IMR-90 (cell line): Measurements from ENCODE around the gene PTH1R. TPM values are rescaled to one million over a fixed set of nuclear protein-coding genes. Genes with fewer than 3 reads are reported as not detected.

ENCODE experiments used
- ATAC-seq: fragments of 200-7000 bp; cut with Tn5 transposase; 2 replicates; pipeline ENCODE4 v1.9.1; 2020; ENCODE audit warnings: low read depth, mild to moderate bottlenecking, moderate library complexity
- BruUV-seq: library from RNA; stranded (reverse); fragments of 400-500 nt; replicated peaks from 2 replicates; lab custom pipeline; 2021; lab: Mats Ljungman, UMichigan
- CTCF ChIA-PET: fragments of 300-600 bp; formaldehyde crosslinking; extraction: SDS; loops from one replicate; lab custom pipeline; 2021; ENCODE audit warnings: antibody characterized with exemption; lab: Yijun Ruan, JAX
- POLR2A ChIA-PET: fragments of 300-600 bp; sonication (Branson Sonifier 250); formaldehyde crosslinking; loops from one replicate; lab custom pipeline; 2022; ENCODE audit warnings: antibody characterized with exemption; ENCODE audit not compliant: unreplicated experiment; lab: Charles Lee
- DNase-seq: peaks from one replicate; pipeline ENCODE4 v3.0.0; 2013
- H2AFZ ChIP-seq: replicated peaks from 2 replicates; pipeline ENCODE3; 2013; ENCODE audit warnings: low read length, mild to moderate bottlenecking; ENCODE audit not compliant: poor library complexity
- H2AK5ac ChIP-seq: 2 replicates; pipeline ENCODE4 v1.6.1; 2013; ENCODE audit warnings: low read depth, low read length, inconsistent platforms
- H2AK9ac ChIP-seq: replicated peaks from 2 replicates; pipeline ENCODE3; 2013; ENCODE audit warnings: mild to moderate bottlenecking, low read depth, low read length, moderate library complexity; ENCODE audit not compliant: poor library complexity
- H2BK120ac ChIP-seq: 2 replicates; pipeline ENCODE4 v1.6.1; 2013; ENCODE audit warnings: low read depth, low read length, inconsistent platforms
- H2BK15ac ChIP-seq: 3 replicates; pipeline ENCODE4 v1.6.1; 2013; ENCODE audit warnings: low read depth, low read length, inconsistent platforms
- H2BK20ac ChIP-seq: 2 replicates; pipeline ENCODE4 v1.6.1; 2013; ENCODE audit warnings: low read depth, mild to moderate bottlenecking, inconsistent platforms, low read length, moderate library complexity
- H2BK5ac ChIP-seq: 2 replicates; pipeline ENCODE4 v1.6.1; 2013; ENCODE audit warnings: mild to moderate bottlenecking, low read depth, low read length, inconsistent platforms; ENCODE audit not compliant: poor library complexity, severe bottlenecking
- H3K14ac ChIP-seq: replicated peaks from 2 replicates; pipeline ENCODE4 v1.6.1; 2013; ENCODE audit warnings: low read depth, low read length, inconsistent platforms
- H3K18ac ChIP-seq: 2 replicates; pipeline ENCODE4 v1.6.1; 2013; ENCODE audit warnings: low read depth, low read length, control low read depth
- H3K23ac ChIP-seq: 2 replicates; pipeline ENCODE4 v1.6.1; 2013; ENCODE audit warnings: low read depth, low read length, inconsistent platforms
- H3K27ac ChIP-seq: 2 replicates; pipeline ENCODE4 v1.5.1; 2013; ENCODE audit warnings: mild to moderate bottlenecking, control low read depth, low read length; ENCODE audit not compliant: insufficient read depth
- H3K27me3 ChIP-seq: 2 replicates; pipeline ENCODE4 v1.6.1; 2013; ENCODE audit warnings: low read length; ENCODE audit not compliant: control insufficient read depth, insufficient read depth
- H3K36me3 ChIP-seq: 2 replicates; pipeline ENCODE4 v1.6.1; 2013; ENCODE audit warnings: low read length, mixed read lengths; ENCODE audit not compliant: control insufficient read depth, insufficient read depth
- H3K4ac ChIP-seq: 2 replicates; pipeline ENCODE4 v1.6.1; 2013; ENCODE audit warnings: low read depth, low read length, inconsistent platforms
- H3K4me1 ChIP-seq: 2 replicates; pipeline ENCODE4 v1.6.1; 2013; ENCODE audit warnings: low read length, mixed read lengths; ENCODE audit not compliant: control insufficient read depth, insufficient read depth
- H3K4me2 ChIP-seq: 2 replicates; pipeline ENCODE4 v1.6.1; 2013; ENCODE audit warnings: low read depth, mild to moderate bottlenecking, control low read depth, low read length, moderate library complexity
- H3K4me3 ChIP-seq: 2 replicates; pipeline ENCODE4 v1.5.1; 2013; ENCODE audit warnings: low read depth, mild to moderate bottlenecking, control low read depth, low read length, moderate library complexity; ENCODE audit not compliant: insufficient read depth
- H3K56ac ChIP-seq: 2 replicates; pipeline ENCODE4 v1.6.1; 2013; ENCODE audit warnings: low read length, inconsistent platforms; ENCODE audit not compliant: insufficient read depth; ENCODE audit errors: extremely low read depth
- H3K79me1 ChIP-seq, 2 experiments: 2 replicates each; pipeline ENCODE4 v1.6.1; 2013; ENCODE audit warnings: low read length in 2 of 2, inconsistent platforms in 1 of 2, low read depth in 1 of 2
- H3K9ac ChIP-seq: 2 replicates; pipeline ENCODE4 v1.6.1; 2013; ENCODE audit warnings: low read depth, low read length, control low read depth
- H3K9me1 ChIP-seq: 2 replicates; pipeline ENCODE4 v1.6.1; 2013; ENCODE audit warnings: low read length, inconsistent platforms; ENCODE audit not compliant: insufficient read depth
- H3K9me3 ChIP-seq: 2 replicates; pipeline ENCODE4 v1.6.1; 2013; ENCODE audit warnings: low read length; ENCODE audit not compliant: control insufficient read depth, insufficient read depth
- H4K20me1 ChIP-seq: 2 replicates; pipeline ENCODE4 v1.6.1; 2013; ENCODE audit warnings: low read length, inconsistent platforms; ENCODE audit not compliant: insufficient read depth
- H4K5ac ChIP-seq: 2 replicates; pipeline ENCODE4 v1.6.1; 2013; ENCODE audit warnings: mild to moderate bottlenecking, low read depth, low read length, control low read depth
- H4K8ac ChIP-seq, 2 experiments: 2 replicates each; pipeline ENCODE4 v1.6.1; 2013; ENCODE audit warnings: low read depth in 2 of 2, low read length in 2 of 2, control low read depth in 1 of 2, inconsistent platforms in 1 of 2
- H4K91ac ChIP-seq: 2 replicates; pipeline ENCODE4 v1.6.1; 2013; ENCODE audit warnings: low read depth, low read length, inconsistent platforms; ENCODE audit not compliant: insufficient read depth
- BHLHE40 ChIP-seq: fragments of 150-350 bp; IDR thresholded peaks from 2 replicates; pipeline ENCODE4 v1.6.1; 2016; ENCODE audit warnings: mild to moderate bottlenecking, low read depth, low read length
- CEBPB ChIP-seq: IDR thresholded peaks from 2 replicates; pipeline ENCODE4 v1.6.1; 2012; ENCODE audit warnings: low read depth, low read length, improper control_type of control experiment
- CHD1 ChIP-seq: IDR thresholded peaks from 2 replicates; pipeline ENCODE4 v1.6.1; 2012; ENCODE audit warnings: low read depth, low read length, improper control_type of control experiment
- CTCF ChIP-seq: conservative IDR thresholded peaks from 2 replicates; pipeline ENCODE4 v1.5.1; 2012; ENCODE audit warnings: mild to moderate bottlenecking, low read depth, low read length, improper control_type of control experiment
- ELK1 ChIP-seq: fragments of 150-350 bp; IDR thresholded peaks from 2 replicates; pipeline ENCODE4 v1.6.1; 2016; ENCODE audit warnings: low read depth, mild to moderate bottlenecking, low read length, moderate library complexity, borderline replicate concordance
- FOS ChIP-seq: fragments of 150-350 bp; IDR thresholded peaks from 2 replicates; pipeline ENCODE4 v1.6.1; 2016; ENCODE audit warnings: low read depth, low read length
- MAFK ChIP-seq: IDR thresholded peaks from 2 replicates; pipeline ENCODE4 v1.6.1; 2012; ENCODE audit warnings: low read depth, low read length, improper control_type of control experiment
- MAZ ChIP-seq: IDR thresholded peaks from 2 replicates; pipeline ENCODE4 v1.6.1; 2012; ENCODE audit warnings: low read depth, mild to moderate bottlenecking, low read length, improper control_type of control experiment, moderate library complexity, borderline replicate concordance
- MXI1 ChIP-seq: IDR thresholded peaks from 2 replicates; pipeline ENCODE4 v1.6.1; 2012; ENCODE audit warnings: low read depth, mild to moderate bottlenecking, low read length, moderate library complexity, borderline replicate concordance
- NFE2L2 ChIP-seq: fragments of 150-350 bp; IDR thresholded peaks from 2 replicates; pipeline ENCODE4 v1.6.1; 2016; ENCODE audit warnings: low read depth, mild to moderate bottlenecking, low read length
- POLR2A ChIP-seq: IDR thresholded peaks from 2 replicates; pipeline ENCODE4 v1.6.1; 2012; ENCODE audit warnings: mild to moderate bottlenecking, low read depth, low read length
- RAD21 ChIP-seq: IDR thresholded peaks from 2 replicates; pipeline ENCODE4 v1.6.1; 2012; ENCODE audit warnings: low read length, improper control_type of control experiment
- RCOR1 ChIP-seq: IDR thresholded peaks from 2 replicates; pipeline ENCODE4 v1.6.1; 2012; ENCODE audit warnings: mild to moderate bottlenecking, low read length, improper control_type of control experiment; ENCODE audit not compliant: insufficient replicate concordance
- RFX5 ChIP-seq: IDR thresholded peaks from 2 replicates; pipeline ENCODE4 v1.8.0; 2012; ENCODE audit warnings: low read depth, mild to moderate bottlenecking, low read length, moderate library complexity
- SMC3 ChIP-seq: fragments of 150-350 bp; IDR thresholded peaks from 2 replicates; pipeline ENCODE4 v1.6.1; 2016; ENCODE audit warnings: low read depth, mild to moderate bottlenecking, antibody characterized with exemption, low read length, moderate library complexity
- USF2 ChIP-seq: fragments of 150-350 bp; IDR thresholded peaks from 2 replicates; pipeline ENCODE4 v1.6.1; 2017; ENCODE audit warnings: mild to moderate bottlenecking, antibody characterized with exemption, low read length, low read depth
- WGBS, 2 experiments: methylation state at CpG; one replicate each; pipeline versions ENCODE4 v1.1.5 to v1.1.7; 2013; ENCODE audit warnings: missing lambda C conversion rate in 2 of 2; ENCODE audit not compliant: insufficient read length in 1 of 2; ENCODE audit errors: extremely low coverage in 2 of 2; 5-methylcytosine and 5-hydroxymethylcytosine counted together
- dilution Hi-C: fragments of 300-500 bp; cut with HindIII; formaldehyde crosslinking; loops from one replicate; pipeline ENCODE4 v1.14.3; 2018; ENCODE audit warnings: low sequenced_read_pairs; ENCODE audit not compliant: unreplicated experiment
- in situ Hi-C: fragments of 300-500 bp; cut with MboI; formaldehyde crosslinking; loops from 3 replicates; pipeline ENCODE4 v1.14.3; 2019; ENCODE audit warnings: low sequenced_read_pairs, inconsistent platforms, mixed read lengths
- intact Hi-C: fragments of 100-400 bp; cut with micrococcal nuclease; formaldehyde crosslinking; loops from 2 replicates; pipeline ENCODE4 v1.10.0; 2022
- polyA plus RNA-seq, 3 experiments: library from polyadenylated mRNA; depleted of rRNA; stranded (reverse); fragments of >200 nt; gene quantifications; 2 replicates each; pipeline ENCODE4 v1.2.3, GENCODE V29; 2012; ENCODE audit warnings: low replicate concordance in 1 of 3
- total RNA-seq: library from RNA; depleted of rRNA; stranded (reverse); fragments of >200 nt; gene quantifications from 2 replicates; pipeline ENCODE4 v1.2.3, GENCODE V29; 2012

PTH1R gene
- total and polyA plus RNA-seq, 2 of the 4 experiments (the other 2 are of a cell fraction) = 0.15 to 0.18 TPM

GRCh38 chr3:46830801-46831200 is 46.7 kb upstream of the PTH1R start:
- Histone ChIP-seq H4K8ac (no peak overlapping the region), H2AK9ac (no peak overlapping the region), H4K91ac (no peak overlapping the region), H3K4me3 (no peak overlapping the region), H3K23ac (no peak overlapping the region), H2BK15ac (no peak overlapping the region), H4K20me1 (no peaks in the 10 kb centered on the region), H3K36me3 (no peaks in the 10 kb centered on the region), H3K4me2 (no peak overlapping the region), H3K4ac (no peak overlapping the region), H3K56ac (no peak overlapping the region), H2BK120ac (no peak overlapping the region), H3K9ac (no peak overlapping the region), H3K27me3 (peaks cover 29% of the 10 kb centered on the region), H2AK5ac (no peak overlapping the region), H3K14ac (no peak overlapping the region), H2BK20ac (no peak overlapping the region), H2BK5ac (no peak overlapping the region), H3K27ac (no peak overlapping the region), H3K4me1 (no peaks in the 10 kb centered on the region), H2AFZ (no peak overlapping the region), H4K5ac (no peak overlapping the region), H3K79me1 (no peaks in the 10 kb centered on the region), H3K9me3 (no peaks in the 10 kb centered on the region), H3K18ac (no peak overlapping the region), H3K9me1 (no peaks in the 10 kb centered on the region)
- DNase-seq (no peak), ATAC-seq (no peak)
- BruUV-seq = no TSS peak
- ChIA-PET POLR2A (no interaction called here), CTCF (no interaction called here)
- in situ Hi-C loops (no loop called here), dilution Hi-C loops (no loop called here), intact Hi-C loops (no loop called here)
- TF ChIP-seq CTCF (no peak), FOS (no peak), CHD1 (no peak), MAZ (no peak), RCOR1 (no peak), SMC3 (no peak), MXI1 (no peak), RFX5 (no peak), MAFK (no peak), CEBPB (no peak), BHLHE40 (no peak), RAD21 (no peak), ELK1 (no peak), NFE2L2 (no peak), USF2 (no peak), POLR2A (no peak)
- no CpG with 5 or more reads among the region's 2 CpGs for WGBS, 2 experiments
